SKM-1 (cell line): ENCODE results near the gene DCP1B.

Experiments used
- DNase-seq: peaks from one replicate; lab custom pipeline; 2025; ENCODE audit not compliant: unreplicated experiment; lab: John Stamatoyannopoulos, UW

The DCP1B gene

DNA sequence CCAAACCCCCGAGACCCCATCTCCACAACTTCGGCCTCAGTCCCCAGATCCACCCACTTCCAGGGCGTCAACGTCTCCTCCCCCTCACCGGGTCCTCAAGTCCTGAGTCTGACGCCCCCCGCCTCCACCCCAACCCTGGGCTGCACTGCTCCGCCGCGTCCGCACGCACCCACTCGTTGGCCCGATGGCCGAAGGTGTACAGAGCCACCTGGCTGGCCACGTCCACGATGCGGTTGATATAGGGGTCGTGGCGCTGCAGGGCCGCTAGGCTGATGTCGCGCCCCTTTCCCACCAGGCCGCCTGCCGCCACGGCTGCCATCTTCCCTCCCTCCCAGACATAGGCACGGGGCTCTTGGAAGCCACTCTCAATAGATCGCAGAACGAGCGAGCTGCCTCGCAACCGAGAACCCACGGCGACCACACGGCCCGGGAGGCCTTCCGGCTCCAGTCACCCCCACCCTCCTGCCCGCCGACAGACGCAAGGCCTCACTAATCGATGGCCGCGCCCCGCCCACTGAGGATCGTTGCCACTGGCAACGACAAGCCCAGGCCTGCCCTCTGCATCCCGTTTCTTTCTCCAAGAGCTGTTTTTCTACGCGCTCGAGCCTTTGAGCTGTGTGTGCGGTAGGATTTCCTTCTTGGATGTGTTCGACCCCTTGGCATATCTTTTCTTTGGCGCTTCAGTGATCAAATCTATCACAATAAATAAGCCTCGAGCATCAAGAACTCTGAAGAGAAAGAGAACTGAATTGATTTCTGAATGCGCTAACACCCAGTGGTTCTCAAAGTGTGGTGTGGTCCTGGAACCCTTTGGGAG lies at the start of gene DCP1B:
DCP1B (minus strand) TSS at position 345 of the 817 bp plus-strand sequence; CDS start at position 319, 26 bp downstream.
- peak; percentile 38 for DNase-seq

DNA sequence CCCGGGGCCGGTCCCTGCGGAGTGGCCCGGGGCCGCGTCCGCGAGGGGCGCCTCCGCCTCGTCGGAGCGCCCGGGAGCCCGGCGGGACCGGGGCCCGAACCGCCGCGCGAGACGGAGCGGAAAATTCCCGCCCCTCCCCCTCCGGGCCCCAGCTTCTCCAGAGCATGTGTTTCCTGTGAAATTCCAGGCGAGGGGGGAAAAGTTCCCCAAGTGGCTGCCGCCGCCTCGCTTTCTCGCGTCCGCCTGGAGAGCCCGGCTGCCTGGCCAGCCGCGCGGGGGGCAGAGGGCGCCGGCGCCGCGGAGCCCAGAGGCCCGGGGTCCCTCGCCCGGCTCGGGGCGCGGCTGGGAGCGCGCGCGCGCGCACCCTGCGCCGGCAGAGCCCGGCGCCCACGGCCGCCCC lies 49.4 kb upstream of the DCP1B start:
- no peak for DNase-seq

DNA sequence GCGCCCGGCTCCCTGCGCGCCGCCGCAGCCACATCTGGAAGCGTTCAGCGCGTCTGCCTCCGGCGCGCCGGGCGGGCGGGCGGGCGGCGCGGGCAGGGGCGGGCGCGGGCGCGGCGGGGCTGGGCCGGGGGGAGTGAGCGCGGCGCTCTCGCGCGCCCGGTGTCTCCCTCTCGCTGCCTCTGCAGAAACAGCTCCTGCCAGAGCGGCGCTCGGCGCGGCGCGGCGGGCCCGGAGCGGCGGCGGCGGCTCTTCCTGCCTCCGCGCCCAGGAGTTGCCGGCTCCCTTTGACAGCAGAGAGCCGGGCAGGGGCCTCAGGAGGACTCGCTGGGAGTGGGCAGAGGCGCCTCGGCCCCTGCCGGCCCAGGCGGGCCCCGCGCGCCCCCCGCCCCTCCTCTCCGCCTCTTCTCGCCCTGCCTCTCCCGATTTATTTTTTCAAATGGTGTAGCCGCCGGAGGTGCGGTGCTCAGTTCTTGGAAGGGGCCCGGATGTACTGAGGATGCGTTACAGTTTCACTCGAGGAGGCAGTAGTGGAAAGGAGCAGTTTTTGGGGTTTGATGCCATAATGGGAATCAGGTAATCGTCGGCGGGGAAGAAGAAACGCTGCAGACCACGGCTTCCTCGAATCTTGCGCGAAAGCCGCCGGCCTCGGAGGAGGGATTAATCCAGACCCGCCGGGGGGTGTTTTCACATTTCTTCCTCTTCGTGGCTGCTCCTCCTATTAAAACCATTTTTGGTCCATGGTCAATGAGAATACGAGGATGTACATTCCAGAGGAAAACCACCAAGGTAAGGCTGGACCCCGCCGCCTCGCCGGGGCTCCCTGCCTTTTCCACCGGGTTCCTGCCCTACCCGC lies 48.8 kb upstream of the DCP1B start, which contains the start of gene CACNA1C:
CACNA1C (plus strand) TSS at position 162 of the 853 bp plus-strand sequence; CDS start at position 738, 576 bp downstream.
- no peak for DNase-seq

DNA sequence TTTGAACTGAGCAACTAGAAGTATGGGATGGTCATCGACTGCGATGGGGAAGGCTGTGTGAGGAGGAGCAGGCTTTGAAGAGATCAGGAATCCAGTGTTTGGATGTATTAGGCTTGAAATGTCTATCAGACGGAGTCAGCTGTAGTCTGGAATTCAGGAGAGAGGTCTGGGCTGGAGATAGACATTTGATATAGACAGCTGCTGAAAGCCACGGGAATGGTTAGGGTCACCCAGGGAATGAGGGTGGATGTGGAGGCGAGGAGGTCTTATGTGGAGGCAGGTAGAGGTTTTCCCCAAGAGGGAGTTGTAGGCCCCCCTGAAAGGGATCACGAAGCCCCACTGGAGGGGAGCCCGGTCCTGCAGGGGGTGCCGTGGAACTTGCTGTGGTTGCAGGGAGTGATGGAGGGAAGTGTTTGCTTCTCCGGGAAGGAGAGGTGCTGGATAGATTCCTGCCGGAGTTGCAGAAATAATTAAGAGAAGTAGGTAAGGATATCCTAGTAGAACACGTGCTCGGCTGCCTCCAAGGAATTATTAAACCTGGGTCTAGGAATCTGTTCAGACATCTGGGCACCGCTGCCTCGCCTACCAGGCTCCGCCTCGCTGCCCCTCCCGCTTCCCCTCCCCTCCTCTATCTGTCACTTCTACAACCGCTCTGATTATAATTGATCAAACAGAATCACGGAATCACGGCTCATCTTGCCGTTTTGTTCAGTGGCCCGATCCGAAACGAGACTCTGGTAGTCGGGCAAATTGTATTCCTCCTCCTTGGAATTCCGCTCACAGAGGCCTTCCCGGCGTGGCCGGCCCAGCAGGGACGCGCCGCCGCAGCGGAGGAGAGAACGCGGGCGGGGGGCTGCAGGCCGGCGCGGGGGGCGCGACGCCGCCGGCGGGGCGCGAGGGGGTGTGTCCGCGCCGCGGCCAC lies 47.7 kb upstream of the DCP1B start:
- DNase-seq, result no peak

DNA sequence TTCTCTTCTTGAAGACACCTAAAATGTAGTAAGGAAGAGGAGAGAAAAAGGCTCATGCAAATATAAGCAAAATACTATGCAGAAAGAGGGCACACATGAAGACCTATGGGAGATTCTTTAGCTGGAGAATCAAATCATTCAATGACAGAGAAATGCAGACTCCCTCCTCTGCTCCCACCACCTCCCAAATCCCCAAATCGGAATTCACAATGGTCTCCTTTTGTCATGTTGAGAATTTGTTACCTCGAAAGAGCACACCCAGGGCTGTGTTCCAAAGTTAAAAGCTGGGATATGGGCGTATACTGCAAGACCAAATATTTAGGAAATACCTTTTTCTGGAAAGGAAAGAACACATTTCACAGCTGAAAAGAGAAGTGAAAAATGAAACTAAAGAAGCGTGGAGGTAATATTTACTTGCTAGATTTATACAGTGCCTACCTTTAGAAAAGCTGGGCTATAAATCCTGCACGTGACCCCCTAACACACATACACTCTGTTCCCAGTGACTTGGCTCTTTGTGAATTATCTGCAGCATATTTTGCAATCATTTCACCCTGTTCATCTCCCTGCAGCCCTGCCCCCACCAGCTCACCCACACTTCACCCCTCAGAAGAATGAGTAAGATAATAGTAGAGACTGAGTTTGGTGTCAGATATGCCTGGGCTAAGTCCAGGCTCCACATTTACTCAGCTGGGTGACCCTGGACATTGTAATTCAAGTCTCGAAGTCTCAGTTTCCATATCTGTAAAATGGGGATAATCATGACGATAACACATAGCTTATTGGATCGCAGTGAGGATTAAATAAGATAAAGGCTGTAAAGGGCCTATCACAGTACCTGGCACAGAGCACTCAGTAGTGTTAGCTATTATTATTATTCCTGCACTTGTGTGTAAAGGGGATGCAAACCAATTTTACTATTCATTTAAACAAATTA lies 45.6 kb upstream of the DCP1B start:
- DNase-seq, result no peak

DNA sequence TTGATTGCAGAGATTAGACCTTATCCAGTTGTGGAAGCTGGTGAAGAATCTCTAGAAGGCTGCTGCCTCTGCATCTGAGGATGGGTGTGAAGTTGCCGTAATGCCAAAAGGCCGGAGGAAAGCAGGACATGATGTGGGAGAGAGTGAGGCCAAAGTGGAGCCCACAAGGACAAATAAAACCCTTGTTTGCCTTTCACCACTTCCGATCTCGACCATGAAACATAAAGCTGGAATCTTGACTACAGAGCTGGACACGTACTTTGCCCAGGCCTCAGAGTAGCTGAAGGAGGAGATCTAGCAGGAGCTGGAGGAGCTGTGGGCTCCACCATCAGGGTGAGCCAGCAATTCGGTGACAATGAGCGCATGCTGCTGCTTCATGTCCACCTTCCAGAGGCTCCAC lies 43.5 kb upstream of the DCP1B start:
- no peak for DNase-seq

DNA sequence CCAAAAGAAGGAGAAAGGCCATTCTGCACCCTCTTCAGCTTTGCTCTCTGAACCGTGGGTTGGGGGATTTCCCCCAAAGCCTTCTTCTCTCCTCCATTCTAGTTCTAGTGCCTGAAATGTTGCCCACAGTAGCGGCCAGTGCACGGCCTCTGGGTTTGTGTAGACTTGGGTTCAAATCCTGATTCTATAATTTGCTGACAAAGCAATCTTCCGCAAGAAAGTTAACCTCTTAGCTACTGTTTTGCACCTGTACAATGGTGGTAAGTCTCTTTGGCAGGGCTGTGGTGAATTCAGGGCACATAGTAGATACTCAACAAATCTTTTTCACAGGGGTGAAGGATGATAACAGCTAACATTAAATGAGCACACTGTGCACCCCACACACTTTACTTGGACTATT lies 42.7 kb upstream of the DCP1B start:
- no peak for DNase-seq

DNA sequence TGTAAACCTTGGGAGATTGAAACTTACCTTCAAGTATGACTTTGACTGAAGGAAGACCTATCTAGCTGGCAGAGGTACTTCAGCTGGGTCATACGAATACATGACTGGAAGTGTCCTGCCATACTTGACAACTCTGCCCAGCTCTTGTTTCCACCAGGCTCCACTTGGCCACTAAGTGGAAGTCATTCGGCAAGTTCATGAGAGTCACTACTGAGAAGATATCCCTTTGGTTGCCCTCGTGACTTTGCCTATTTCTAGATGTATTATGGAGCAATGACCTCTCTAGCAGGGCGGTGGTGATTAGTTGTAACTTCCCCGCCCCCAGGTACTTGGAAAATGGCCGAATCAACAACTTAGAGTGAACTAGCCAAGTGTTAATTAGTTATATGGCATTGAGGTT lies 39.9 kb upstream of the DCP1B start:
- DNase-seq, result no peak

DNA sequence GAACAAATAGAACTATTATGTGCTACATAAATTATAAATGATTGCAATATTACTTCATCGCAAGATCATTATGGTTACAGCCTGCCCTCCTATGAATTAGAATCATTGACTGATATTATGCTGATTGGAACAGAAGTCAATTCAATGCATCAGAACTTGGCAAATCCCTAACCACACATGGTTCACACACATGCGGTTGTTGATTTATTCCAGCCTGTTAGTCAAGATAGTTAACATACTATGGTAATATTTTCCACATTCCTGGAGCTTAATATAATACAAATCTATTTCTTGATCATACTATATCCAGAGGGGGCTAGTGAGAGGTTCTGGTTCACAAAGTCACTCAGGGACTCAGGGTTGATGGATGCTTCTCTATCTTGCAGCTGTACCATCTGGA lies 38.8 kb upstream of the DCP1B start:
- no peak for DNase-seq

DNA sequence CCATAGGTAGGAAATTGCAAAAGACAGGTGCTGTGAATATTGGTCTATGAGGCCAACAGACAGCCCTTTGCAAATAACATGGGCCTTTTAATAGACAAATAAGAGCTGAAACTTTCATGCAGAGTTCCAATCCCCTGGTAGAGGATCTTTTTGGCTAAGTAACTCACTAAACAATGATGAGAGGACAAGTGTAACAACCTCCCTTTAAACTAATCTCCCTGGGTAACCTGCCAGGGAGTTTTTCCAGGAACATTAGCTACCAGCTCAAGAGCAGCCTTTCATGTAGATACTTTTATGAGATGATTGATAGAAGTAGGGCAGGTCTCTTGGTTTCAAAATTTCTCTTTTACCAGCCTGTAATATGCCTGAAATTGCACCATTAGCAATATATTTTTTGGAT lies 34.8 kb upstream of the DCP1B start:
- no peak for DNase-seq

DNA sequence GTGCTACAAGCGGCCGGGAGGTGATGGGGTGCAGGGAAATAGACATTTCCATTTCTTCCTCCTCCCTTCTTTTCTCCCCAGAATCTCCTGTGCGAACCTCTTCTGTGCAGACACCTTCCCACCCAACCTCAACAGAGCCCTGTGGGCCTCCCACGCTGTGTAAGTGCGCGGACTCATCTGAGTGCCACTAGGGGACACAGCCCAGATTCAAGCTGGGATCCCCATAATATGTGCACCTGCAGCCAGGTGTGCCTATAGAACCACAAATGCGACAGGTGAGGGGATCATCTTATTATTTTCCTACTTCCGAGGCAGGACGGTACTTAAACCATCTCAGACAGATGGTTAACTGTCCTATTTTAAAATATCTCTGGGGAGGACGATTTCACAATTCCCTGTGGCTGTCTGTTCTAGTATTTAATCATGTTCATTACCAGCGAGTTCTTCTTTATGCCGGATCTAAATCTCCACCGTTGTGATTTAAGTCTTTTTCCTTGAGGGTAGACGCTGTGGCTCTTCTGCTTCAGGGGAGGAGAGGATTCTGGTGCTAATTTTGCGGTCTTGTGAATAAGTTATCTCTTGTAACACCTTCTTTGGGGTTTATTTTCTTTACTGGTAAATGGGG lies 31.3 kb upstream of the DCP1B start:
- DNase-seq, result no peak

DNA sequence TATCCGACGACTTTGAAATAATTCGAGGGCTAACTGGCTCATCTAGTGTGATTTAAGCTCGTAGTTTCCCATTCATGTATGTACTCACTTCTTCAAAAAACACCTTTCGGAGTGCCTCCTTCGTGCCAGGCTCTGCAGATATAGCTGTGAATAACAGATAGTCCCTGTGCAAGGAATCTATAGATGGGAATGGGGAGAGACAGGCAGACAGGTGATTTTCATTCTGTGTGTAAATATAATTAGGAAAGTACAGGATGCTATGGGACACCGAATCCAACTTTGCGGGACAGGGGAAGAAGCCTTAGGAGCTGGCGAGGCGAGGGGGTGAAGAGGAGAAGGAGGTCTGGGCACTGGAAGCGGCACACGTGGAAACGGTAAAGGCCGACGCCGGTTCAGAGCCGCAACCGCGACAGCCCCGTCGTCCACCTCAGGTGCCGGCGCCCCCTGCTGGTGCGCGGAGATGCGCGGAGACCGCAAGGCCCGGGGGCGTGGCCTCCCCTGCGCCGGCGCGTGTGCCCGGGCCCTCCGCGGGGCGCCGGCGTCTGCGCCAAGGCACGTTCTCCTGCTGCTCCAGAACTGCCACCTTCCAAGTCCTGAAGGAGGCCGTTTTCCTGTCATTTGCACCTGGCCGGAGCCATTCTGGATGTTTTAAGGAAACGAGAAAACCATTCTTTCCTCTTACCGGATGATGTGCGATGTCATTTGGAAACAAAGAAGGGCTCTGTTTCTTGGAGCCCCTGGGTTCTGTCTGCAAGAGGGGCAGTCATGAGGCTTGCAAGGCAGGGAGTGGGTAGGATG lies 30.6 kb upstream of the DCP1B start:
- DNase-seq, result no peak

DNA sequence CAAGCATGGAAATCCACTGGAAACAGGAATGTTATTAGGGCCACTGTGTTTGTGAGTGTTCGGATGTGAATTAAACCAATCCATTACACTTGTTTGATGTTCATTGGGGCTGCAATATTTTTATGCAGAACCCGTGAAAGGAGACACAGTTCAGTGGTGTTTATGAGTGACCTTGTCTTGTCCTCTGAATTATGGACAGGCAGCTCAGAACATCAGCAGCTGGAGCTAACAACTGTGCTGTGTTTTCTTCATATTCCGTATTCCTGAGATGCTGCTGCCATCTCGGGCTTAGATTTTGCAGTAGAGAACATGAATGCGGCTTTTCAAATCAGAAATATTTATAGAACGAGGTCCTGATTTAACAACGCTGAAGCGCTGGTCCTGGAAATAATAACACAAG lies 28.2 kb upstream of the DCP1B start:
- no peak for DNase-seq

DNA sequence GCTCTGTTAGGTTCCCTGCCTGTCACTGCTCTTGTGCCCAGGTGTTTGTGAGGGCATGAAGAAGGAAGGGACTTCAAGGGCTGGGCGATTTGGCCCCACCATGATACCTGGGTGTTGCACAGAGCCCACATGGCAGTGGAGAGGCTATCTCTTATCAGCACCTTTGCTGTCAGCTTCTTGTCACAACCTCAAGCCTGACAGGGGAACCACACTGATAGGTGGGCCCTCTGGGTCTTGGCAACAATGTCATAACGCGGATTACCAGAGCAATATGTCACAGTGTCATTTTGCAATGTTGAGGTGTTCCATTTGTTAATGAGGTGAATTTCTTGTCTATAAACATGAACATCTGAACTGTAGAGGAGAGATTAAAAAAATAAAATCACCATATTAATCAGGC lies 25.6 kb upstream of the DCP1B start:
- no peak for DNase-seq

DNA sequence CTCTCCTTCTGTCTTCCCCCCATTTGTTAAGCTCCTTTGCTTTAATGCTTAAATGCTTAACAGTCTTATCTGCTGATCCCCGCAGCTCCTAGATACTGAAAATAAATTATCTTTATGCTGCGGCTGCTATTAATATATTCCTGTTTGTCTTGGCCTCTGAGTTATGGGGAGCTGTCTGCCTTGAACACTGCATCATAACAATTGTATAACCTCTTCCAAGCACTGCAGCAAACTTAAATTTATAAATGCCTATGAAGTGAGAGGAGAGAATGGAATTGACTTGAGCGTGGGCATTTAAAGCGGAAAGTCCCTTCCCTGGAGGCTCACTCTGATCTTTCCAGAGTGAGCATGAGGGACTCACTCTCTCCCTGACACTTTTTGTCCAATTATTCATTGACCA lies 23.1 kb upstream of the DCP1B start:
- DNase-seq, result no peak

DNA sequence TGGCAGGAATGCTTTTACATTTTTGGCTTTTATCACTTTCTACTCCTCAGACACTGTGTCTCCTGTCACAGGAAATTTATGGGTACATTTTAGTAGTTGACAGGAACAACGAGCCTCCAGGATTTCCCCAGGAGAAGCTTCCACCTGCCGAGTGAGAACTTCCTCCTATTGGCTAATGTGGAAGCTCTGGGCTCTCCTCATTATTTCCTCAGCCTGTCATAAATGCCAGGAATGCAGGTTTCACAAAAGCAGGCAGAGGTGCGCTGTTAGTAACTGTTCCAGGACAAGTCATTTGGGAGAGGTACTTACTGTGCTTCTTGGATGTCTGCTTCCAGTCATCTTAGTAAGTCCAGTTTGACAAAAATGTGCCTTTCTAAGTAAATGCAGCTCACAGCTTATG lies 19.1 kb upstream of the DCP1B start:
- no peak for DNase-seq

DNA sequence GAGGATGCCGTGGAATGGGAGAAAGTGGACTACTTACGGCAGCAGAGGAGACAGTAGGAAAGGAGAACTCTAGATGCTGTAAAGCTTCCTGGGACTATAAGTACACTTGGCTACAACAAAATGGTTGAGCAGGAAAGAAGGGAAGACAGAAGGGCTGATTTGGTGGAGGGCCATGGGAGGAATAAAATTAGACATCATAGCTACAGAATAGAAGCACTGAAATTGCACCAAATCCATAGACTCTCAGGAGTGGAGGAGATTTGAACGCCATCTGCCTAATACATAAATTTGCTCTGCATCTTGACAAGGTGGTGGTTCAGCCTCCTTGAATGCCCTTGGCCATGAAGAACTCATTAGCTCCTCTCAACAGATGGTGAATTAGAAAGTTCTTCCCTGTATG lies 16.3 kb upstream of the DCP1B start:
- DNase-seq, result no peak

DNA sequence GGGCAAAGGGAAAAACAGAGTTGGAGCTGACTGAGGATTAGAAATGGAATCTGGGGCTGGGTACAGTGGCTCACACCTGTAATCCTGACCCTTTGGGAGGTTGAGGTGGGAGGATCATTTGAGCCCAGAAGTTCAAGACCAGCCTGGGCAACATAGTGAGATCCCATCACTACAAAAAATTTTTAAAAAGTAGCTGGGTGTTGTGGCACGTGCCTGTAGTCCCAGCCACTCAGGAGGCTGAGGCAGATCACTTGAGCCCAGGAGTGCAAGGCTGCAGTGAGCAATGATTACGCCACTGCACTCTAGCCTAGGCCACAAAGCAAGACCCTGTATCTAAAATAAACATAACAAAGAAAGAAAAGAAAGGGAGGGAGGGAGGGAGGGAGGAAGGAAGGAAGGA lies 14.9 kb upstream of the DCP1B start:
- no peak for DNase-seq

DNA sequence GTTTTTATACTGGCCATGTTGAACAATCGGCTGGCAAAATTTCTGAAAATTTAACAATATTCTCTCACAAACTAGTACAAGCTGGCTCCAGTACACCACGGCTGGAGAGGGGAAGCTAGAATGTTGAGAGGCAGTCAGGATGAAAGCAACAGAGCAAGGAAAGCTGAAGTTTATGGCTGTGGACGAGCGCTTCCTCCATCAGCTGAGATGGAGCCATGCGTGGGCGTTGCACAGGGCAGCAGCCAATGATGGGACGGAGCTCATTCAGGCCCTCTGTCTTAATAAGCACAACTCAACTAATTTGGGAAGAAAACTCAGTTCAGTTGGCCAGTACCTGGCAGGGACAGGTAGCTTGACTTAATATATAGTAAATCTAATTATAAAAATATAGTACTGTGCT lies 14.1 kb upstream of the DCP1B start:
- no peak for DNase-seq
